NCI-H748 (cell line): ENCODE measurements around the gene KRTAP5-3.

Experiments used
- DNase-seq: peaks from one replicate; lab custom pipeline; 2025; ENCODE audit not compliant: unreplicated experiment; lab: John Stamatoyannopoulos, UW

Gene KRTAP5-3

GRCh38 chr11:1566381-1567051 lies 41.7 kb downstream of the KRTAP5-3 start:
- DNase-seq: no peak

- no peak for DNase-seq
Measured at GRCh38 chr11:1565904-1566247, 42.4 kb downstream of the KRTAP5-3 start.

DNA sequence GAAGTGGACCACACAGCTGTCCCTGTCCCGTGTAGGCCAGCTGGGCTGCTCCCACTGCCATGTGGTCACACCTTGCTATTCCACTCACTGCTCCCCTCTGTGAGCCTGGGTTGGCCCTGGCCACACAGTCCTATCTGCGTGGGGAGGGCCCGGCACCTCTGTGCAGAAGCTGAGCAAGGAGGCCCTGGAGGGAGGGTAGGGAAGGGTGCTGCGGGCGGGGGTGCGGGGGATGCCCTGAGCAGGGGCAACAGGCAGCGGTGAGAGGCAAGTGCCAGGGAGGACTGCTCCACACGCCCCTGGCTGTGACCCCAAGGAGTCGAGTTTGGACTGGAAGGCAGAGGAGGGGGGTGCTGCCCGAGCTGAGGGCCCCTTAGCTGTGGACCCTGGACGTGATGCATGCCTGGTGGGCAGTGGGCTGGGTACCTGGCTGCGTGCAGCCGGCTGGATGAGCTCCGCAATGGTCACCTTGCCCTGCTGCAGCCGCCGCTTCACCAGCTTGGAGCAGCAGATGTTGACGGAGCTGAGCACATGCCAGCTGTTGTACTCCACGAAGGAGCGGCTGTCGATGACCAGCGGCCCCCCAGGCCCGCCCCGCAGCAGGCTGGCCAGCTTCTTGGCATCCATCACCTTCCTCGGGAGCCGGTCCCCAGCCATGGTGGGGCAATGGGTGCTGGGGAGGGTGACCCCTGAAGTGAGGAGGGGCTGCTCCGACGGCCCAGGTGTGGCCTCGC lies 42.9 kb downstream of the KRTAP5-3 start:
- DNase-seq: no peak

GRCh38 chr11:1564535-1565172 lies 43.6 kb downstream of the KRTAP5-3 start:
- DNase-seq: no peak

- no peak for DNase-seq
Measured at GRCh38 chr11:1563697-1564534, 44.3 kb downstream of the KRTAP5-3 start.

- DNase-seq: no peak
Measured at GRCh38 chr11:1563149-1563638, 45.1 kb downstream of the KRTAP5-3 start.

DNA sequence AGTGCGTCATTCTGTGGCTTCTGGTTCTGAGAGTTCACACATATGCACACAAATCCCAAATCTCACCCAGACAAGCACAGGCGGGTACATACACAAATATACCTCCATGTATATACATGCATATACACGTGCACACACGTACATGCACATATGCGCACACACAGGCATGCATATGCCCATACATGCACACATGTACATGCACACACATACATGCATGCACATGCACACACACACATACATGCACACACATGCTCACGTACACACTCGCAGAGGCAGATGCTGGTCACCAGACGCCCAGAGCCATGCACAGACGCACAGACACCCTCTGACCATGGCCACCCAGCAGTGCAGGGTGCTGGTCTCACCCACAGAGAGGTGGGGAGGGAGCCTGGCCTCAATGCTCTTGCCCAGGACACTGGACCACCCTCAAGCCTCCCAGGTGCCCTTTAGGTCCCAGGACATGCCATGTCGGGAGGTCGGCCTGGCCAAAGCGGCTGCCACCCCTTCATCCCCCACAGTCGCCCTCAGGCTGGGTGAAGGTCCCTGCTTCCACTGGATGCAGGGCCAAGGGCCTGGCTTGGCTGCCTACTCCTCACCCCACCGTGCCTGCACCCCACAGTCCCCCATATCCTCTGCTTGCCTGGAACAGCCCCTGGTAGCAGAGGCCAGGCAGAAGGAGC lies 45.7 kb downstream of the KRTAP5-3 start:
- no peak for DNase-seq

DNA sequence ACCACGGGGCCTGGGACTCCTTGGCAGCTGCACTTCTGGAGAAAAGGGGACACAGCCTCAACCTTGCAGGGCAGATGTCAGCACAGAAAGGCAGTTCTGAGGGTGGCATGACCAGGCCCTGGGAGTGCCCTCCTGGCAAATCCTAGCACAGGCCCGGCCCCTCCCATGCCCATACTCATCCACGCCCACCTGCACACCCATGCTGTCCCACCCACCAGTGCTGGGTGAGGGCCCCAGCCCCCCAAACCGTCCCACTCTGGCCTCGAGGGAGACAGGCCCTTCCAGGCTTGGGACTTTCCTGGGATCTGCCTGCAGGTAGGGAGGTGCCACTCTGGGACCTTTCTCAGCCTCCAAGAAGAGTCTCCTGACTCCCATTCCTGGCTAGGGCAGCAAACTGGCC lies 46.3 kb downstream of the KRTAP5-3 start:
- no peak for DNase-seq

DNA sequence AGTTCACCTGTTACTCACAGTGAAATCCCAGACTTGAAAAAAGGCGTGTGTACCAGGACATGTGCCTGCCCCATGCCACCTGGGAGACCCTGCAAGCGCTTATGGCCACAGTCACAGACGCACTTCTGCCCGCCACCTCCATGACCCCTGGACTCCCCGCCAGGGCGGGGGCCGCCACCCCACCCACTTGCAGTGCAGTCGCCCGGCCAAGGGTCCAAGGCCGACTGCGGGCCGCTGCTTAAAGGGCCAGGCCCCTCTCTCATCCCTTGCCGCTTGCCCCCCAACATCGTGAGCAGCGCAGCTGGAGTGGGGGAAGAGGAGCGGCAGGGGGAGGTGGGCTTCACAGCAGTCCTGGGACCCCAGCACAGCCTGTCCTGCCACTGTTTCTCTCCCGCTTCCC lies 47.0 kb downstream of the KRTAP5-3 start:
- no peak for DNase-seq

GRCh38 chr11:1560649-1561251 lies 47.5 kb downstream of the KRTAP5-3 start:
- no peak for DNase-seq

- no peak for DNase-seq
Measured at GRCh38 chr11:1560002-1560648, 48.1 kb downstream of the KRTAP5-3 start.

DNA sequence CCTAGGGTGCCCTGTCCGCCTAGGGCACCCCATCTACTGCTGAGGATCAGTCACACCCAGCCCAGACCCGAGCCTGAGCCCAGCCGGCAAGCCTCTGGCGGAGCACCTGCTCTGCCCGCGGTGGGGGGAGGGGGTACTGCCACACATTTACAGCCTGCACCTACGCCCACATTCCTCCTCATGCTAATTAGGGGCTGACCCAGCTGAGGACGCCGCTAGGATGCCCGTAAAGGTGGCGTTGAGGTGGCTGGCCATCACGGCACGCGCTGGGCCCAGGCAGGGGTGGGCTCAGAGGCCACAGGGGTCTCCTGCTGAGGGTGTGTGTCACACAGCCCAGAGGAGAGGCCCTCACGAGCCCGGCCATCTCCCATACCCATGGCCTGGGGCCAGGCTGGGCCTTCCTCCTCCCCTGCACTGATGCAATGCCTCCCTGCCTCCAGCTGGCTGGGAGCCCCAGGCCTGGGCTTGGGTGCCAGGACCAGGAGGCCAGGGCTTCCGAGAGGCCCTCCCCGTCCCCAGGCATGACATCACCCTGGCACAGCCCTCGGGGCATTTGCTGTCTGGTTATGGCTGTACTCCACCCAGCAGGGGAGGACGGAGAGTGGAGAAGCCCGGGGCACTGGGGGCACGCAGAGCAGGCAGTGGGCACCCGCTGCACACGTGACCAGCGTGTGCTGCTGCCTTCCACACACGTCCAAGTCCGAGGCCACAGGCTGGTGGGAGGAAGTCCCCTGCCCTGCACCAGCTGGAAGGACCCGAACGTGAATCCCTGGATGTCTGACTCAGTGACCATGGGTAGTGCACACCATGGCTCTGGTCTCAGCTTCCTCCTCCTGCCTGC lies 48.9 kb downstream of the KRTAP5-3 start:
- DNase-seq: no peak

DNA sequence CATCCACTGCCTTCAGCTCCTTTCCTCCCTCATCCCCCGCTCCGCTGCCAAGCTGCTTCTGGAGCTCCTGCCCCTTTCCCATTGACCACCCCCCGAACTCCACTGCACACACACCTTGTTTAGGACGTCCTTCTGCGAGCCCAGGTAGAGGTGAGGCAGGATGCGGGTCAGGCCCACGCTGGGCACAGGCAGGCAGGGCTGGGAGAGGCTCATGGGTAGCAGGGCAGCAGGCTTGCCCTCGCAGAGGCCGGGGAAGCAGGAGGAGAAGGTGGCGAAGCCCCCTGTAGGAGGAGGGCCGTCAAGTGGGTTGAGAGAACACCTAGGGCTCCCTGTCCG lies 49.5 kb downstream of the KRTAP5-3 start:
- no peak for DNase-seq

DNA sequence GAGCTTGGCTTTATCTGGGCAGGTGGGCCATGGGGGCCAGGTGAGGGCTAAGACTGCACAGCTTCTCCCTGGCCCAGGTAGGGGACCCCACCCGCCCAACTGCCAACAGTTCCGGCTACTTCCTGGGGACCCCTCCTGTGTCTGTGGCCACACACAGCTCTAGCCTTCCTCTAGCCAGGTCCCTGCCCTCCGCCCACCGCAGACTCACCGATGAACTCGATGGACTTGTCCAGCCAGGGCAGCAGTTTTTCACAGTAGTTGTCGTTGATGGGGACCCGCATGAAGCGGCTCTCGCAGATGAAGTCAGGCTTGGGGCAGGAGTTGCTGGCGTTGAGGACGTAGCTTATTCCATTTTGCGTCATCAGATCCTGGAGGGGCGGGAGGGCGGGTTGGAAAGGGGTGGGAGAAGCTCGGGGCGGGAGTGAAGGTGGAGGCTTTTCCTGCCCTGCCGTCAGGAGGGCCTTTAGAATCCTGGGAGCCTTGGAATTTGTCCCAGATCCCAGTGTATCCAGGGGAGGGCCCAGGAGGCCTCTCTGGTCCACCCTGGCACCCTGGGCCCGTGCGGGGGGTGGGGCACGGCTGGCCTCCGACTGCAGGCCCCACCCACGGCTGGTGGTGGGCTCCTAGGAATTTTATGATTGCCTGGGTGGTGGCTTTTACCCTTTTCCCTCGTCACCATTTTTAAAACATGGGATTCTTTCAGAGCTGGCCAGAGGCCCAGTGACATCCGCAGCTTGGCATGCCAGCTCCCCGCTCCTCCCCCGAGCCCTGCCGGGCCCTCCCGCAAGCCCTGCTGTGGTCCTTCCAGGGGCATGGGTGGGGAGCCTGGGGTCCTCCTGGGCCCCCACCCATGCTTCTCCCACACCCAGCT lies 50.1 kb downstream of the KRTAP5-3 start:
- no peak for DNase-seq
